ENCODE data around the gene BICRAL. TPM values are rescaled to one million over a fixed set of nuclear protein-coding genes. Genes with fewer than 3 reads are reported as not detected.

The BICRAL gene
- total and polyA plus RNA-seq, 4 donors, result 1.7 to 6.8 (median 3.9) TPM

- H3K9ac ChIP-seq (ENCODE audit: low read depth in 1 of 2, low read length in 2 of 2), result no peak overlapping the region
- no peak overlapping the region for H3K4me3 ChIP-seq (ENCODE audit: low read depth in 1 of 3, low read length in 3 of 3)
- H3K4me1 ChIP-seq (ENCODE audit: control insufficient read depth in 4 of 4, insufficient read depth in 4 of 4, low read length in 3 of 4), result peaks cover 7 to 16% (median 11%) of the 10 kb centered on the region in 4 donors
Measured at GRCh38 chr6:42740725-42741124, 41.1 kb upstream of the BICRAL start.

GRCh38 chr6:42742116-42742894, 39.5 kb upstream of the BICRAL start:
- H3K9me3 ChIP-seq (ENCODE audit: control insufficient read depth in 4 of 4, low read length in 3 of 4), result no peaks in the 10 kb centered on the region
- no peaks in the 10 kb centered on the region for H3K27me3 ChIP-seq (ENCODE audit: control insufficient read depth in 4 of 4, insufficient read depth in 4 of 4, low read length in 3 of 4)
- no peak for DNase-seq (ENCODE audit: low spot score)
- H3K27ac ChIP-seq (ENCODE audit: low read depth in 1 of 2, low read length in 2 of 2), result no peak overlapping the region
- H3K4me1 ChIP-seq (ENCODE audit: control insufficient read depth in 4 of 4, insufficient read depth in 4 of 4, low read length in 3 of 4), result peaks cover 7 to 22% (median 12%) of the 10 kb centered on the region in 4 donors
- 85% methylated on average over 5 of the region's 5 CpGs for WGBS
- H3K36me3 ChIP-seq (ENCODE audit: control insufficient read depth in 4 of 4, insufficient read depth in 3 of 4, low read depth in 1 of 4, low read length in 3 of 4), result no peaks in the 10 kb centered on the region
- H3K4me3 ChIP-seq (ENCODE audit: low read depth in 1 of 3, low read length in 3 of 3), result no peak overlapping the region
- no peak for TF ChIP-seq FOXA2 (IDR thresholded peaks at IDR 0.05)
- no peak for TF ChIP-seq HNF4G (IDR thresholded peaks at IDR 0.05)
- TF ChIP-seq TAF1 (conservative IDR thresholded peaks at IDR 0.05), result no peak
- no peak for TF ChIP-seq HNF4A (conservative IDR thresholded peaks at IDR 0.05)
- TF ChIP-seq ZBTB33 (IDR thresholded peaks at IDR 0.05), result no peak
- no peak for TF ChIP-seq YY1 (IDR thresholded peaks at IDR 0.05)
- TF ChIP-seq GABPA (IDR thresholded peaks at IDR 0.05 in 1 of 2, conservative IDR thresholded peaks at IDR 0.05 in 1 of 2), result no peak
- TF ChIP-seq FOXA1 (IDR thresholded peaks at IDR 0.05), result no peak
- no peak for TF ChIP-seq RAD21 (IDR thresholded peaks at IDR 0.05)
- TF ChIP-seq NR2F2 (IDR thresholded peaks at IDR 0.05), result no peak
- TF ChIP-seq SP1 (IDR thresholded peaks at IDR 0.05), result no peak
- TF ChIP-seq ATF3 (IDR thresholded peaks at IDR 0.05), result no peak
- no peak for TF ChIP-seq REST (IDR thresholded peaks at IDR 0.05)
- no peak overlapping the region for H3K9ac ChIP-seq (ENCODE audit: low read depth in 1 of 2, low read length in 2 of 2)

More at GRCh38 chr6:42740725-42741124, 41.1 kb upstream of the BICRAL start:
- H3K36me3 ChIP-seq (ENCODE audit: control insufficient read depth in 4 of 4, insufficient read depth in 3 of 4, low read depth in 1 of 4, low read length in 3 of 4), result no peaks in the 10 kb centered on the region
- H3K27me3 ChIP-seq (ENCODE audit: control insufficient read depth in 4 of 4, insufficient read depth in 4 of 4, low read length in 3 of 4), result no peaks in the 10 kb centered on the region
- 74% methylated on average over 3 of the region's 3 CpGs for WGBS
- TF ChIP-seq HNF4A (conservative IDR thresholded peaks at IDR 0.05), result no peak
- TF ChIP-seq NR2F2 (IDR thresholded peaks at IDR 0.05), result no peak
- TF ChIP-seq JUND (IDR thresholded peaks at IDR 0.05), result no peak
- TF ChIP-seq YY1 (IDR thresholded peaks at IDR 0.05), result no peak
- no peak for TF ChIP-seq TAF1 (conservative IDR thresholded peaks at IDR 0.05)
- no peak for TF ChIP-seq FOXA1 (IDR thresholded peaks at IDR 0.05)
- no peak for TF ChIP-seq RXRA (IDR thresholded peaks at IDR 0.05)
- H3K9me3 ChIP-seq (ENCODE audit: control insufficient read depth in 4 of 4, low read length in 3 of 4), result no peaks in the 10 kb centered on the region
- DNase-seq (ENCODE audit: low spot score), result no peak
- H3K27ac ChIP-seq (ENCODE audit: low read depth in 1 of 2, low read length in 2 of 2), result no peak overlapping the region
